ENCODE results near the gene GAS7. TPM values are rescaled to one million over a fixed set of nuclear protein-coding genes. Genes with fewer than 3 reads are reported as not detected.

GAS7 gene
- total RNA-seq, 1 experiment from 2014 or later, result 4.1 TPM

DNA sequence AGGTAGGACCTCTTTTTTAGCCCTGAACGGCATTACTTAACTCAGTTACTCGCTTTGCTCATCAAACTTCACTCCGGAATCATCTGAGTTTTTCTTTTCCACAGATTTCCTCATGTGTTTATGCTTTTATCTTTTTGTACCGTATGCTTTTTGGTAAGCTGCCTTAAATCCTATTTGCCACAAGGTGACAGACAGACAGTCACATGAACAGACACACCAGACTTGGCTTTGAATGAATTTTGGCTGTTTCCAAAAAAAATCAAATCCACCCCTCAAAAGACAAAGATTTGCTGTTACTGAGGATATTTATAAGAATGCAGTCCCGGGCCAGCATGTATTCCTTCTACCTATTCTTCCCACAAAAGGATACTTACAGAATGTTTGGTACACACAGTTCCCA, 10.9 kb downstream of the GAS7 start:
- ATAC-seq (no peak), DNase-seq (ENCODE audit: low read depth, low spot score) (no peak)
- Histone ChIP-seq H3K4me2 (ENCODE audit: low read length) (no peak overlapping the region), H3K27ac (ENCODE audit: low read depth, low read length) (no peak overlapping the region), H2AFZ (ENCODE audit: low read depth, low read length, poor library complexity, severe bottlenecking) (no peak overlapping the region), H3K9me2 (ENCODE audit: insufficient read depth) (no peaks in the 10 kb centered on the region), H3K36me3 (ENCODE audit: control insufficient read depth in 1 of 2, insufficient read depth in 2 of 2, low read length in 2 of 2) (no peaks in the 10 kb centered on the region), H3K27me3 (ENCODE audit: insufficient read depth, low read length) (no peaks in the 10 kb centered on the region; the same call in 1 of the 2 replicates), H3K79me2 (ENCODE audit: insufficient read depth, low read length) (no peaks in the 10 kb centered on the region), H3K4me3 (replicated peaks in 1 of 2; ENCODE audit: low read depth in 1 of 2, low read length in 2 of 2) (no peak overlapping the region), H3K9me3 (ENCODE audit: control insufficient read depth in 1 of 2, insufficient read depth in 1 of 2, low read depth in 1 of 2, low read length in 2 of 2) (no peaks in the 10 kb centered on the region), H3K4me1 (ENCODE audit: control insufficient read depth in 1 of 2, insufficient read depth in 2 of 2, low read length in 2 of 2) (peaks cover 0 to 2% of the 10 kb centered on the region in 2 experiments; a peak in 1 of 4 replicates), H3K9ac (ENCODE audit: low read length) (no peak overlapping the region), H4K20me1 (ENCODE audit: insufficient read depth) (no peaks in the 10 kb centered on the region)
- BruUV-seq (replicated peaks), result no TSS peak
- ChIA-PET RAD21 (ENCODE audit: low non-redundant PET in 1 of 2, low total read pairs in 2 of 2, uncharacterized antibody in 2 of 2, unreplicated experiment in 2 of 2) (no interaction called here), CTCF (interaction anchor here (0.7 kb wide), 1 partner anchor 205 kb away, joined by 3 read pairs; no protein-coding TSS in a partner anchor), POLR2A (interaction anchor here (1.0 kb wide), 1 partner anchor 12 kb away, joined by 3 read pairs; no protein-coding TSS in a partner anchor)
- intact Hi-C loops (cut with micrococcal nuclease), result no loop called here
- TF ChIP-seq ZFX (IDR thresholded peaks at IDR 0.05), result no peak
- TF ChIP-seq YY1 (IDR thresholded peaks at IDR 0.05; ENCODE audit: extremely low read depth, insufficient replicate concordance, low read depth, low read length), result no peak
- no peak for TF ChIP-seq EZH2phosphoT487 (IDR thresholded peaks at IDR 0.05; ENCODE audit: borderline replicate concordance)
- TF ChIP-seq, protein P1, sequence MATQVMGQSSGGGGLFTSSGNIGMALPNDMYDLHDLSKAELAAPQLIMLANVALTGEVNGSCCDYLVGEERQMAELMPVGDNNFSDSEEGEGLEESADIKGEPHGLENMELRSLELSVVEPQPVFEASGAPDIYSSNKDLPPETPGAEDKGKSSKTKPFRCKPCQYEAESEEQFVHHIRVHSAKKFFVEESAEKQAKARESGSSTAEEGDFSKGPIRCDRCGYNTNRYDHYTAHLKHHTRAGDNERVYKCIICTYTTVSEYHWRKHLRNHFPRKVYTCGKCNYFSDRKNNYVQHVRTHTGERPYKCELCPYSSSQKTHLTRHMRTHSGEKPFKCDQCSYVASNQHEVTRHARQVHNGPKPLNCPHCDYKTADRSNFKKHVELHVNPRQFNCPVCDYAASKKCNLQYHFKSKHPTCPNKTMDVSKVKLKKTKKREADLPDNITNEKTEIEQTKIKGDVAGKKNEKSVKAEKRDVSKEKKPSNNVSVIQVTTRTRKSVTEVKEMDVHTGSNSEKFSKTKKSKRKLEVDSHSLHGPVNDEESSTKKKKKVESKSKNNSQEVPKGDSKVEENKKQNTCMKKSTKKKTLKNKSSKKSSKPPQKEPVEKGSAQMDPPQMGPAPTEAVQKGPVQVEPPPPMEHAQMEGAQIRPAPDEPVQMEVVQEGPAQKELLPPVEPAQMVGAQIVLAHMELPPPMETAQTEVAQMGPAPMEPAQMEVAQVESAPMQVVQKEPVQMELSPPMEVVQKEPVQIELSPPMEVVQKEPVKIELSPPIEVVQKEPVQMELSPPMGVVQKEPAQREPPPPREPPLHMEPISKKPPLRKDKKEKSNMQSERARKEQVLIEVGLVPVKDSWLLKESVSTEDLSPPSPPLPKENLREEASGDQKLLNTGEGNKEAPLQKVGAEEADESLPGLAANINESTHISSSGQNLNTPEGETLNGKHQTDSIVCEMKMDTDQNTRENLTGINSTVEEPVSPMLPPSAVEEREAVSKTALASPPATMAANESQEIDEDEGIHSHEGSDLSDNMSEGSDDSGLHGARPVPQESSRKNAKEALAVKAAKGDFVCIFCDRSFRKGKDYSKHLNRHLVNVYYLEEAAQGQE (IDR thresholded peaks at IDR 0.05; ENCODE audit: low read depth), result no peak
- TF ChIP-seq, protein P2, sequence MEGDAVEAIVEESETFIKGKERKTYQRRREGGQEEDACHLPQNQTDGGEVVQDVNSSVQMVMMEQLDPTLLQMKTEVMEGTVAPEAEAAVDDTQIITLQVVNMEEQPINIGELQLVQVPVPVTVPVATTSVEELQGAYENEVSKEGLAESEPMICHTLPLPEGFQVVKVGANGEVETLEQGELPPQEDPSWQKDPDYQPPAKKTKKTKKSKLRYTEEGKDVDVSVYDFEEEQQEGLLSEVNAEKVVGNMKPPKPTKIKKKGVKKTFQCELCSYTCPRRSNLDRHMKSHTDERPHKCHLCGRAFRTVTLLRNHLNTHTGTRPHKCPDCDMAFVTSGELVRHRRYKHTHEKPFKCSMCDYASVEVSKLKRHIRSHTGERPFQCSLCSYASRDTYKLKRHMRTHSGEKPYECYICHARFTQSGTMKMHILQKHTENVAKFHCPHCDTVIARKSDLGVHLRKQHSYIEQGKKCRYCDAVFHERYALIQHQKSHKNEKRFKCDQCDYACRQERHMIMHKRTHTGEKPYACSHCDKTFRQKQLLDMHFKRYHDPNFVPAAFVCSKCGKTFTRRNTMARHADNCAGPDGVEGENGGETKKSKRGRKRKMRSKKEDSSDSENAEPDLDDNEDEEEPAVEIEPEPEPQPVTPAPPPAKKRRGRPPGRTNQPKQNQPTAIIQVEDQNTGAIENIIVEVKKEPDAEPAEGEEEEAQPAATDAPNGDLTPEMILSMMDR (IDR thresholded peaks at IDR 0.05 in 2 of 3, conservative IDR thresholded peaks at IDR 0.05 in 1 of 3; ENCODE audit: borderline replicate concordance in 1 of 3, insufficient read depth in 1 of 3, low read depth in 2 of 3, low read length in 2 of 3), result no peak
- no peak for TF ChIP-seq SP1 (IDR thresholded peaks at IDR 0.05; ENCODE audit: low read depth)
- no peak for TF ChIP-seq JUND (IDR thresholded peaks at IDR 0.05)
- TF ChIP-seq SIN3A (IDR thresholded peaks at IDR 0.05; ENCODE audit: low read depth), result no peak
- TF ChIP-seq EGR1 (IDR thresholded peaks at IDR 0.05; ENCODE audit: low read depth), result no peak
- no peak for TF ChIP-seq RAD21 (IDR thresholded peaks at IDR 0.05; ENCODE audit: low read depth)
- TF ChIP-seq ZNF274 (IDR thresholded peaks at IDR 0.05; ENCODE audit: low read depth, low read length), result no peak
- no peak for TF ChIP-seq POLR2AphosphoS5 (IDR thresholded peaks at IDR 0.05; ENCODE audit: low read depth, low read length)
- TF ChIP-seq POLR2A (IDR thresholded peaks at IDR 0.05; ENCODE audit: borderline replicate concordance, extremely low read depth, insufficient read depth, insufficient read length), result no peak
- TF ChIP-seq, protein P3, sequence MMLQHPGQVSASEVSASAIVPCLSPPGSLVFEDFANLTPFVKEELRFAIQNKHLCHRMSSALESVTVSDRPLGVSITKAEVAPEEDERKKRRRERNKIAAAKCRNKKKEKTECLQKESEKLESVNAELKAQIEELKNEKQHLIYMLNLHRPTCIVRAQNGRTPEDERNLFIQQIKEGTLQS (IDR thresholded peaks at IDR 0.05), result no peak

All from HCT116 (cell line).